SK-N-SH (cell line): ENCODE results near the gene SPATA32. TPM values are rescaled to one million over a fixed set of nuclear protein-coding genes. Genes with fewer than 3 reads are reported as not detected.

Experiments used
- CTCF ChIA-PET: fragments of 300-600, 350-600 bp; formaldehyde crosslinking; extraction: SDS; loops from one replicate; lab custom pipeline; 2021; lab: Yijun Ruan, JAX
- POLR2A ChIA-PET: fragments of 350-600 bp; sonication (Branson Sonifier 250); formaldehyde crosslinking; extraction: SDS; loops from one replicate; lab custom pipeline; 2020; ENCODE audit warnings: antibody characterized with exemption, inconsistent platforms; lab: Yijun Ruan, JAX
- DNase-seq: peaks from one replicate; pipeline ENCODE4 v3.0.0; 2012
- H2AFZ ChIP-seq: fragments of 200-600 bp; sonication (generic); 2 replicates; pipeline ENCODE4 v1.8.1; 2016; ENCODE audit warnings: antibody characterized with exemption, mild to moderate bottlenecking, low read depth
- H3F3A ChIP-seq: fragments of 200-600 bp; sonication (generic); replicated peaks from 2 replicates; pipeline ENCODE3; 2016; ENCODE audit warnings: antibody characterized with exemption, mild to moderate bottlenecking; ENCODE audit not compliant: insufficient read depth
- H3K27ac ChIP-seq, 2 experiments: fragments of 200-500 bp in 1 of 2; fragments of 200-600 bp in 1 of 2; sonication (Bioruptor generic) in 1 of 2; sonication (generic), shearing (Covaris generic) in 1 of 2; 2 replicates each; pipeline versions ENCODE4 v1.5.1 to v1.6.1; 2014 to 2016; ENCODE audit warnings: low read depth in 2 of 2, inconsistent platforms in 1 of 2, low read length in 1 of 2, mild to moderate bottlenecking in 1 of 2, mixed read lengths in 1 of 2
- H3K27me3 ChIP-seq: fragments of 200-600 bp; sonication (generic), shearing (Covaris generic); 2 replicates; pipeline ENCODE4 v1.6.1; 2016; ENCODE audit warnings: mixed run types; ENCODE audit not compliant: insufficient read depth
- H3K36me3 ChIP-seq, 2 experiments: fragments of 200-500 bp in 1 of 2; fragments of 200-600 bp in 1 of 2; sonication (Bioruptor generic) in 1 of 2; sonication (generic) in 1 of 2; replicated peaks in 1 of 2; 2 replicates each; pipeline versions ENCODE3 to v1.5.1; 2014 to 2016; ENCODE audit warnings: low read length in 1 of 2, mild to moderate bottlenecking in 1 of 2; ENCODE audit not compliant: insufficient read depth in 2 of 2, control insufficient read depth in 1 of 2
- H3K4me1 ChIP-seq, 2 experiments: fragments of 200-500 bp in 1 of 2; fragments of 200-600 bp in 1 of 2; sonication (Bioruptor generic) in 1 of 2; sonication (generic), shearing (Covaris generic) in 1 of 2; 2 replicates each; pipeline versions ENCODE4 v1.5.1 to v1.6.1; 2014 to 2016; ENCODE audit warnings: low read depth in 1 of 2, low read length in 1 of 2, mixed run types in 1 of 2; ENCODE audit not compliant: insufficient read depth in 2 of 2, control insufficient read depth in 1 of 2
- H3K4me2 ChIP-seq: fragments of 200-600 bp; sonication (generic), shearing (Covaris generic); 2 replicates; pipeline ENCODE4 v1.6.1; 2017; ENCODE audit warnings: mixed run types
- H3K4me3 ChIP-seq, 2 experiments: fragments of 200-500 bp in 1 of 2; fragments of 200-600 bp in 1 of 2; sonication (Bioruptor generic) in 1 of 2; sonication (generic), shearing (Covaris generic) in 1 of 2; 2 replicates each; pipeline versions ENCODE4 v1.5.1 to v1.8.1; 2014 to 2016; ENCODE audit warnings: low read depth in 2 of 2, inconsistent platforms in 1 of 2, low read length in 1 of 2, mild to moderate bottlenecking in 1 of 2, mixed read lengths in 1 of 2, moderate library complexity in 1 of 2
- H3K79me2 ChIP-seq: fragments of 200-600 bp; sonication (generic); 2 replicates; pipeline ENCODE4 v1.8.1; 2017; ENCODE audit warnings: mild to moderate bottlenecking; ENCODE audit not compliant: insufficient read depth
- H3K9ac ChIP-seq: fragments of 200-600 bp; sonication (generic); 2 replicates; pipeline ENCODE4 v1.6.1; 2017; ENCODE audit warnings: mixed run types
- H3K9me2 ChIP-seq: fragments of 200-600 bp; sonication (generic); 2 replicates; pipeline ENCODE4 v1.6.1; 2017; ENCODE audit warnings: mixed run types
- H3K9me3 ChIP-seq: fragments of 200-600 bp; sonication (generic); 2 replicates; pipeline ENCODE4 v1.6.1; 2017; ENCODE audit warnings: mixed run types, mild to moderate bottlenecking, moderate library complexity
- H4K20me1 ChIP-seq: fragments of 200-600 bp; sonication (generic); 2 replicates; pipeline ENCODE4 v1.6.1; 2017; ENCODE audit warnings: mild to moderate bottlenecking, mixed run types; ENCODE audit not compliant: insufficient read depth
- CHD2 ChIP-seq: fragments of 150-350 bp; IDR thresholded peaks from 2 replicates; pipeline ENCODE4 v1.6.1; 2018; ENCODE audit warnings: low read length; ENCODE audit not compliant: partially characterized antibody
- ELF1 ChIP-seq: IDR thresholded peaks from 2 replicates; pipeline ENCODE4 v1.4.0; 2012
- EP300 ChIP-seq, 2 experiments: IDR thresholded peaks; 2 replicates each; pipeline versions ENCODE4 v1.4.0 to v1.6.1; 2012; ENCODE audit warnings: borderline replicate concordance in 1 of 2, low read depth in 1 of 2, low read length in 1 of 2
- FOXJ3 ChIP-seq: sonication (generic); formaldehyde crosslinking; IDR thresholded peaks from 2 replicates; pipeline ENCODE4 v1.5.1; 2020; ENCODE audit warnings: mild to moderate bottlenecking, missing genetic modification reagents
- FOXM1 ChIP-seq: IDR thresholded peaks from 2 replicates; pipeline ENCODE4 v1.4.0; 2012; ENCODE audit warnings: low read depth, mild to moderate bottlenecking
- GATA2 ChIP-seq: sonication (generic); formaldehyde crosslinking; IDR thresholded peaks from 2 replicates; pipeline ENCODE4 v1.5.0; 2020; ENCODE audit warnings: mild to moderate bottlenecking, missing genetic modification reagents
- MXI1 ChIP-seq: IDR thresholded peaks from 2 replicates; pipeline ENCODE4 v1.6.1; 2012; ENCODE audit warnings: mild to moderate bottlenecking, low read depth, low read length, improper control_type of control experiment
- NFIC ChIP-seq: IDR thresholded peaks from 2 replicates; pipeline ENCODE4 v1.4.0; 2012; ENCODE audit warnings: borderline replicate concordance
- POLR2AphosphoS5 ChIP-seq: IDR thresholded peaks from 2 replicates; pipeline ENCODE4 v1.6.1; 2012; ENCODE audit warnings: low read depth, low read length
- RCOR1 ChIP-seq: fragments of 150-350 bp; IDR thresholded peaks from 2 replicates; pipeline ENCODE4 v1.6.1; 2017; ENCODE audit warnings: antibody characterized with exemption, low read length
- RFX5 ChIP-seq: IDR thresholded peaks from 2 replicates; pipeline ENCODE4 v1.6.1; 2012; ENCODE audit warnings: mild to moderate bottlenecking, improper control_type of control experiment, low read length
- SIN3A ChIP-seq: IDR thresholded peaks from 2 replicates; pipeline ENCODE4 v1.6.1; 2012; ENCODE audit warnings: low read depth, mild to moderate bottlenecking, low read length, moderate library complexity, borderline replicate concordance
- SMC3 ChIP-seq: IDR thresholded peaks from 2 replicates; pipeline ENCODE4 v1.6.1; 2012; ENCODE audit warnings: low read depth, low read length, improper control_type of control experiment
- TCF12 ChIP-seq: IDR thresholded peaks from 2 replicates; pipeline ENCODE4 v1.4.0; 2012
- TEAD4 ChIP-seq: IDR thresholded peaks from 2 replicates; pipeline ENCODE4 v1.4.0; 2012; ENCODE audit warnings: mild to moderate bottlenecking, borderline replicate concordance; ENCODE audit not compliant: insufficient read depth
- YY1 ChIP-seq: IDR thresholded peaks from 2 replicates; pipeline ENCODE4 v1.4.0; 2012; ENCODE audit warnings: low read depth, mild to moderate bottlenecking
- WGBS: methylation state at CpG from one replicate; pipeline ENCODE4 v1.1.6; 2017; ENCODE audit warnings: low lambda C conversion rate; 5-methylcytosine and 5-hydroxymethylcytosine counted together
- polyA plus RNA-seq, 3 experiments: library from polyadenylated mRNA; depleted of rRNA; stranded (reverse); fragments of >200 nt; gene quantifications; 2 replicates each; pipeline ENCODE4 v1.2.3, GENCODE V29; 2012
- TF ChIP-seq, protein P1 (sequence below): fragments of 150-350 bp; IDR thresholded peaks from 2 replicates; pipeline ENCODE4 v1.6.1; 2017; ENCODE audit warnings: antibody characterized with exemption, low read length, low read depth, borderline replicate concordance
- TF ChIP-seq, protein P2 (sequence below): IDR thresholded peaks from 2 replicates; pipeline ENCODE4; 2012
- TF ChIP-seq, protein P3 (sequence below): fragments of 150-350 bp; IDR thresholded peaks from 2 replicates; pipeline ENCODE4 v1.6.1; 2016; ENCODE audit warnings: mild to moderate bottlenecking, low read depth, low read length

Gene SPATA32
- polyA plus RNA-seq, 1 of the 3 experiments (the other 2 are of a cell fraction): not detected

DNA sequence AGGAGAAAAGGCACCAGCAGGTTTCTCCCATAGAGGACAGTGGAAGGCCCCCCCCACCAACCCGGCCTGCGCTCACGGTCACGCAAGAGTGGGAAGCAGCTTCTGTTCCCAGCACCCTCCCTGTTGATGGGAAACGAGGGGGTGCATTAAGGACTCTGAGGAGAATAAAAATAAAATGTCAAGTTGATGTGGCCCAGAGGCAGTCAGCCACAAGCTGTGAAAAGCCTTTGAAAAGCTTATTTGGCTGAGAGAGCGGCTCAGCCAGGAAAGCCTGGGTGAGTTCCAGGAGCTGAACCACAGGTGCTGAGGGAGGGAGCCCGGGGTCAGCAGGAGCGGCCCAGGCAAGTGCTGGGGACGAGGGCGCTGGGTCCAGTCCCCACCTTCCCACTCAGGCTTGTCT, 26.9 kb upstream of the SPATA32 start:
- no peaks in the 10 kb centered on the region for H3K9me3 ChIP-seq
- no peaks in the 10 kb centered on the region for H3K27me3 ChIP-seq
- H3K79me2 ChIP-seq: peaks cover 48% of the 10 kb centered on the region
- H3K9ac ChIP-seq: no peak overlapping the region
- peaks cover 13% of the 10 kb centered on the region for H3F3A ChIP-seq
- H3K9me2 ChIP-seq: no peaks in the 10 kb centered on the region
- H3K4me2 ChIP-seq: no peak overlapping the region
- no peak for DNase-seq
- 82% methylated on average over 6 of the region's 10 CpGs for WGBS
- H4K20me1 ChIP-seq: peaks cover 42% of the 10 kb centered on the region
- H3K4me3 ChIP-seq: no peak overlapping the region
- no peak for TF ChIP-seq FOXM1
- TF ChIP-seq, protein P1, sequence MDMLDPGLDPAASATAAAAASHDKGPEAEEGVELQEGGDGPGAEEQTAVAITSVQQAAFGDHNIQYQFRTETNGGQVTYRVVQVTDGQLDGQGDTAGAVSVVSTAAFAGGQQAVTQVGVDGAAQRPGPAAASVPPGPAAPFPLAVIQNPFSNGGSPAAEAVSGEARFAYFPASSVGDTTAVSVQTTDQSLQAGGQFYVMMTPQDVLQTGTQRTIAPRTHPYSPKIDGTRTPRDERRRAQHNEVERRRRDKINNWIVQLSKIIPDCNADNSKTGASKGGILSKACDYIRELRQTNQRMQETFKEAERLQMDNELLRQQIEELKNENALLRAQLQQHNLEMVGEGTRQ: no peak
- TF ChIP-seq EP300 (IDR thresholded peaks at IDR 0.05; ENCODE audit: borderline replicate concordance in 1 of 2, low read depth in 1 of 2, low read length in 1 of 2): peak in 1 of 2 experiments; percentile 60; a peak in 1 of 4 replicates
- TF ChIP-seq TCF12: peak; percentile 31; the same call in 1 of the 2 replicates
- TF ChIP-seq, protein P2, sequence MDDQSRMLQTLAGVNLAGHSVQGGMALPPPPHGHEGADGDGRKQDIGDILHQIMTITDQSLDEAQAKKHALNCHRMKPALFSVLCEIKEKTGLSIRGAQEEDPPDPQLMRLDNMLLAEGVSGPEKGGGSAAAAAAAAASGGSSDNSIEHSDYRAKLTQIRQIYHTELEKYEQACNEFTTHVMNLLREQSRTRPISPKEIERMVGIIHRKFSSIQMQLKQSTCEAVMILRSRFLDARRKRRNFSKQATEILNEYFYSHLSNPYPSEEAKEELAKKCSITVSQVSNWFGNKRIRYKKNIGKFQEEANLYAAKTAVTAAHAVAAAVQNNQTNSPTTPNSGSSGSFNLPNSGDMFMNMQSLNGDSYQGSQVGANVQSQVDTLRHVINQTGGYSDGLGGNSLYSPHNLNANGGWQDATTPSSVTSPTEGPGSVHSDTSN: no peak
- TF ChIP-seq ELF1: no peak
- peaks cover 24 to 72% of the 10 kb centered on the region in 2 experiments for H3K4me1 ChIP-seq
- H2AFZ ChIP-seq: no peak overlapping the region
- H3K27ac ChIP-seq: peak overlapping the region in 1 of 2 experiments; percentile 71; a peak in 2 of 4 replicates
- H3K36me3 ChIP-seq: peaks cover 50 to 56% of the 10 kb centered on the region in 2 experiments
- ChIA-PET CTCF (interaction anchor here (0.9 to 2.9 kb wide), 8 partner anchors 12 to 140 kb away, joined by 3 to 16 read pairs (median 5); partner anchors contain the start of gene MAP3K14), POLR2A (interaction anchor here (0.8 to 2.1 kb wide), 4 partner anchors 22 to 127 kb away, joined by 3 to 13 read pairs (median 4); partner anchors contain the start of genes HEXIM2 and MAP3K14)

DNA sequence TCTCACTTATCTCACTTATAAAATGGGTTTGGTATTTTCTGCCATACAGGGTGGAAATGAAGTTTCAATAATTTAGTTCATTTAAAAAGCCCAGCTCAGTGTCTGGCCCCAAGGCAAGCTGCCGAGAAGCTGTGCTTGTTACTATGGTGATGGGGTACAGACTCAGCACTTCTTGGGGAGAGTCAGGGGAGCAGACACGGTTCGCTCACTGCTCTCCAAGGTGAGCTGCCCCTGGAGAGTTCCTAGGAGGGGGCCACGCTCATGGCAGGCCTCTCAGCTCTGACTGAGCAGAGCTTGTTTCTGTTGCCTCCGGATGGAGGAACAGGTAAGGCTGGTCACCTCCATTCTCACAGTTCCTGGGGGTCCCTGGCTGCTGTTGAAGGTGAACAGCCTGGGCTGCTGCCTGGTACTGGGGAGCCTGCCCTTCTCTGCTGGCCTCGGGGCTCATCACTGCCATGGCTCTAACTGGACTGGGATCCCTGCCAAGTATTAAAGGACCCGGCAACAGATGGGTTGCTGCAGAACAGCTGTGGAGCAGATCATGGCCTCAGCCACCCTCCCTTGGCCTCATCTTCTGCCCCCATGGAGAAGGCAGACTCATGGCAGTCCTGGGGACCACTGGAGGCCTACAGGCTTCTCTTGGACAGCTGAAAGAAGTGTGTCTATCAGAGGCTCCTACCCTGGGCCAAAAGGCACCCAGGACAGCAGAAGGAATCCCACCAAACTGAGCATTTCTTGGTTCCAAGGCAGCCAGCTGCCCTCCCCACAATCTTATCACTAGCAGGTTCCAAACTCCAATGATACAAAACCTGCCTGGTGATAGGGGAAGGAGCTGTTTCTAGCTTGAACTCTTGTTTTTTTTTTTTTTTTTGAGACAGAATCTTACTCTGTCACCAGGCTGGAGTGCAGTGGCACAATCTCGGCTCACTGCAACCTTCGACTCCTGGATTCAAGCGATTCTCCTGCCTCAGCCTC, 25.9 kb upstream of the SPATA32 start:
- Histone ChIP-seq H4K20me1 (peaks cover 35% of the 10 kb centered on the region), H3K4me2 (no peak overlapping the region), H3K79me2 (peaks cover 52% of the 10 kb centered on the region), H3K36me3 (peaks cover 59 to 60% of the 10 kb centered on the region in 2 experiments), H3K9me2 (no peaks in the 10 kb centered on the region), H3K27me3 (no peaks in the 10 kb centered on the region), H3K4me3 (no peak overlapping the region), H2AFZ (no peak overlapping the region), H3K4me1 (peaks cover 15 to 62% of the 10 kb centered on the region in 2 experiments), H3K9ac (no peak overlapping the region), H3F3A (peaks cover 3% of the 10 kb centered on the region), H3K9me3 (no peaks in the 10 kb centered on the region), H3K27ac (peak overlapping the region in 1 of 2 experiments; percentile 71; a peak in 2 of 4 replicates)
- ChIA-PET POLR2A (interaction anchor here (0.9 to 2.1 kb wide), 4 partner anchors 23 to 68 kb away, joined by 3 to 13 read pairs (median 3); partner anchors contain the start of gene MAP3K14), CTCF (interaction anchor here (0.7 to 3.3 kb wide), 13 partner anchors 11 to 153 kb away, joined by 3 to 17 read pairs (median 6); partner anchors contain the start of genes ACBD4 and MAP3K14)
- peak; percentile 90 for DNase-seq
- WGBS: 77% methylated on average over 6 of the region's 10 CpGs
- TF ChIP-seq MXI1 (peak; percentile 39; the same call in 1 of the 2 replicates), CHD2 (peak; percentile 77), FOXJ3 (no peak), EP300 (IDR thresholded peaks at IDR 0.05; ENCODE audit: borderline replicate concordance in 1 of 2, low read depth in 1 of 2, low read length in 1 of 2) (peak in 1 of 2 experiments; percentile 89; a peak in 2 of 4 replicates), SMC3 (no peak), SIN3A (no peak), NFIC (peak; percentile 61), POLR2AphosphoS5 (no peak), TEAD4 (no peak), YY1 (no peak), RCOR1 (peak; percentile 64), RFX5 (no peak), GATA2 (peak; percentile 34; the same call in 1 of the 2 replicates)
- TF ChIP-seq, protein P2: no peak
- TF ChIP-seq, protein P1: no peak
- TF ChIP-seq, protein P3, sequence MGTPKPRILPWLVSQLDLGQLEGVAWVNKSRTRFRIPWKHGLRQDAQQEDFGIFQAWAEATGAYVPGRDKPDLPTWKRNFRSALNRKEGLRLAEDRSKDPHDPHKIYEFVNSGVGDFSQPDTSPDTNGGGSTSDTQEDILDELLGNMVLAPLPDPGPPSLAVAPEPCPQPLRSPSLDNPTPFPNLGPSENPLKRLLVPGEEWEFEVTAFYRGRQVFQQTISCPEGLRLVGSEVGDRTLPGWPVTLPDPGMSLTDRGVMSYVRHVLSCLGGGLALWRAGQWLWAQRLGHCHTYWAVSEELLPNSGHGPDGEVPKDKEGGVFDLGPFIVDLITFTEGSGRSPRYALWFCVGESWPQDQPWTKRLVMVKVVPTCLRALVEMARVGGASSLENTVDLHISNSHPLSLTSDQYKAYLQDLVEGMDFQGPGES: no peak
